IMR-90 (cell line): ENCODE data around the gene FAM177A1.
"Not testable (repeated sequence)": the region's sequence is repeated elsewhere in the genome, so short reads cannot be mapped to it uniquely, and the experiment has no call there.

Experiments
- MAZ ChIP-seq: IDR thresholded peaks from 2 replicates; pipeline ENCODE4 v1.6.1; 2012; ENCODE audit warnings: low read depth, mild to moderate bottlenecking, low read length, improper control_type of control experiment, moderate library complexity, borderline replicate concordance
- RCOR1 ChIP-seq: IDR thresholded peaks from 2 replicates; pipeline ENCODE4 v1.6.1; 2012; ENCODE audit warnings: mild to moderate bottlenecking, low read length, improper control_type of control experiment; ENCODE audit not compliant: insufficient replicate concordance
- RFX5 ChIP-seq: IDR thresholded peaks from 2 replicates; pipeline ENCODE4 v1.8.0; 2012; ENCODE audit warnings: low read depth, mild to moderate bottlenecking, low read length, moderate library complexity
- TF ChIP-seq, protein P1 (sequence below): conservative IDR thresholded peaks from 2 replicates; pipeline ENCODE4 v1.5.1; 2012; ENCODE audit warnings: mild to moderate bottlenecking, low read depth, low read length, improper control_type of control experiment

DNA sequence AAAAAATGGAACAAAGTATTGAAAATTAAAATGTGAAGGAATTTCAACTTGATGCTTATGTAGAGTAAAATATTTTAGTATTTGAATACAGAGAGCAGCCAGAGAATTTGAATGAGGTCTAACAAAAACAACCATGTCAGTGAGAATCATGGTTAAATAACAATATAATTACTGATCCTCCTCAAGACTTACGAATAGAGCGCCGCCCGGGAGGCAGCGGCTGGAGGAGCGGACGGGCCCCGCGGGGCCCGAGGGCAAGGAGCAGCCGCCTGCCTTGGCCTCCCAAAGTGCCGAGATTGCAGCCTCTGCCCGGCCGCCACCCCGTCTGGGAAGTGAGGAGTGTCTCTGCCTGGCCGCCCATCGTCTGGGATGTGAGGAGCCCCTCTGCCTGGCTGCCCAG is 7.8 kb upstream of the FAM177A1 start:
- not testable (repeated sequence) for TF ChIP-seq RFX5, RCOR1, MAZ
- TF ChIP-seq, protein P1, sequence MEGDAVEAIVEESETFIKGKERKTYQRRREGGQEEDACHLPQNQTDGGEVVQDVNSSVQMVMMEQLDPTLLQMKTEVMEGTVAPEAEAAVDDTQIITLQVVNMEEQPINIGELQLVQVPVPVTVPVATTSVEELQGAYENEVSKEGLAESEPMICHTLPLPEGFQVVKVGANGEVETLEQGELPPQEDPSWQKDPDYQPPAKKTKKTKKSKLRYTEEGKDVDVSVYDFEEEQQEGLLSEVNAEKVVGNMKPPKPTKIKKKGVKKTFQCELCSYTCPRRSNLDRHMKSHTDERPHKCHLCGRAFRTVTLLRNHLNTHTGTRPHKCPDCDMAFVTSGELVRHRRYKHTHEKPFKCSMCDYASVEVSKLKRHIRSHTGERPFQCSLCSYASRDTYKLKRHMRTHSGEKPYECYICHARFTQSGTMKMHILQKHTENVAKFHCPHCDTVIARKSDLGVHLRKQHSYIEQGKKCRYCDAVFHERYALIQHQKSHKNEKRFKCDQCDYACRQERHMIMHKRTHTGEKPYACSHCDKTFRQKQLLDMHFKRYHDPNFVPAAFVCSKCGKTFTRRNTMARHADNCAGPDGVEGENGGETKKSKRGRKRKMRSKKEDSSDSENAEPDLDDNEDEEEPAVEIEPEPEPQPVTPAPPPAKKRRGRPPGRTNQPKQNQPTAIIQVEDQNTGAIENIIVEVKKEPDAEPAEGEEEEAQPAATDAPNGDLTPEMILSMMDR: not testable (repeated sequence)
